ENCODE data around the gene NOA1. TPM values are rescaled to one million over a fixed set of nuclear protein-coding genes. Genes with fewer than 3 reads are reported as not detected.
A peak's percentile ranks its signal among the peaks of the same experiment; 100 is the strongest.

The NOA1 gene
- 10 to 100 TPM in 1 of 2 donors, 1 to 10 TPM in 1; 8.8 to 10.3 TPM for total RNA-seq
- long read RNA-seq, donor 1, transcript NOA1-201 (7 exons, 3,415 nt) = major isoform, 9 of 11 reads
- long read RNA-seq, donor 1, partial matches to known transcripts = 1 of 11 reads
- long read RNA-seq, donor 1, other reads (novel, unspliced or antisense) = 1 of 11 reads
- long read RNA-seq, donor 2, transcript NOA1-201 (7 exons, 3,415 nt) = major isoform, 96 of 113 reads
- long read RNA-seq, donor 2, partial matches to known transcripts = 7 of 113 reads
- long read RNA-seq, donor 2, other reads (novel, unspliced or antisense) = 10 of 113 reads

GRCh38 chr4:56977321-56978012 lies at the start of gene NOA1:
TSS of gene NOA1 (minus strand) at chr4:56977606. CDS start at chr4:56977585, 21 bp downstream.
- intact Hi-C loops (cut with DNase I) = no loop called here
- DNase-seq (ENCODE audit: low spot score) = peak; percentile 99

GRCh38 chr4:57023104-57023503 lies 45.7 kb upstream of the NOA1 start:
- no peak for DNase-seq (ENCODE audit: low spot score)
- intact Hi-C loops (cut with DNase I) = no loop called here

- intact Hi-C loops (cut with DNase I) = no loop called here
- no peak for DNase-seq (ENCODE audit: low spot score)
Measured at GRCh38 chr4:57020467-57021101, 43.2 kb upstream of the NOA1 start.

GRCh38 chr4:57018980-57019379 lies 41.6 kb upstream of the NOA1 start:
- DNase-seq (ENCODE audit: low spot score) = no peak

GRCh38 chr4:57013543-57014120 lies 36.2 kb upstream of the NOA1 start:
- DNase-seq (ENCODE audit: low spot score) = no peak
- intact Hi-C loops (cut with DNase I) = no loop called here

More at GRCh38 chr4:57018980-57019379, 41.6 kb upstream of the NOA1 start:
- intact Hi-C loops (cut with DNase I) = no loop called here

- no peak for DNase-seq (ENCODE audit: low spot score)
- intact Hi-C loops (cut with DNase I) = no loop called here
Measured at GRCh38 chr4:56999751-57000150, 22.3 kb upstream of the NOA1 start.

- no peak for DNase-seq (ENCODE audit: low spot score)
- intact Hi-C loops (cut with DNase I) = no loop called here
Measured at GRCh38 chr4:56995525-56995924, 18.1 kb upstream of the NOA1 start.

GRCh38 chr4:56990109-56990905 lies 12.9 kb upstream of the NOA1 start:
- intact Hi-C loops (cut with DNase I) = no loop called here
- no peak for DNase-seq (ENCODE audit: low spot score)

- intact Hi-C loops (cut with DNase I) = no loop called here
- DNase-seq (ENCODE audit: low spot score) = no peak
Measured at GRCh38 chr4:56986952-56987351, 9.5 kb upstream of the NOA1 start.

GRCh38 chr4:56986192-56986591 lies 8.8 kb upstream of the NOA1 start:
- no peak for DNase-seq (ENCODE audit: low spot score)

GRCh38 chr4:56981795-56982201 lies 4.4 kb upstream of the NOA1 start:
- intact Hi-C loops (cut with DNase I) = no loop called here
- DNase-seq (ENCODE audit: low spot score) = no peak

More at GRCh38 chr4:56986192-56986591, 8.8 kb upstream of the NOA1 start:
- intact Hi-C loops (cut with DNase I) = no loop called here

- intact Hi-C loops (cut with DNase I) = no loop called here
- DNase-seq (ENCODE audit: low spot score) = no peak
Measured at GRCh38 chr4:56979421-56980072, 2.1 kb upstream of the NOA1 start.

GRCh38 chr4:56978750-56979303 lies 1.4 kb upstream of the NOA1 start, which contains the start of gene POLR2B:
TSS of gene POLR2B (plus strand) at chr4:56978896. CDS start at chr4:56978986, 90 bp downstream.
- intact Hi-C loops (cut with DNase I) = no loop called here
- peak; percentile 98 for DNase-seq (ENCODE audit: low spot score)

- intact Hi-C loops (cut with DNase I) = no loop called here
- DNase-seq (ENCODE audit: low spot score) = no peak
Measured at GRCh38 chr4:56976837-56977320, 527 bp downstream of the NOA1 start.

GRCh38 chr4:56976283-56976836 lies 1.0 kb downstream of the NOA1 start:
- DNase-seq (ENCODE audit: low spot score) = no peak
- intact Hi-C loops (cut with DNase I) = no loop called here

GRCh38 chr4:56973336-56973735 lies 4.1 kb downstream of the NOA1 start:
- intact Hi-C loops (cut with DNase I) = no loop called here
- no peak for DNase-seq (ENCODE audit: low spot score)

- intact Hi-C loops (cut with DNase I) = no loop called here
Measured at GRCh38 chr4:56972809-56973208, 4.6 kb downstream of the NOA1 start.

GRCh38 chr4:56972389-56972788 lies 5.0 kb downstream of the NOA1 start:
- intact Hi-C loops (cut with DNase I) = no loop called here
- DNase-seq (ENCODE audit: low spot score) = no peak

More at GRCh38 chr4:56972809-56973208, 4.6 kb downstream of the NOA1 start:
- DNase-seq (ENCODE audit: low spot score) = no peak
